HCT116 (cell line): Measurements from ENCODE around the gene MYO1F. TPM values are rescaled to one million over a fixed set of nuclear protein-coding genes. Genes with fewer than 3 reads are reported as not detected.
A peak's percentile ranks its signal among the peaks of the same experiment; 100 is the strongest.

Source experiments
- ATAC-seq: fragments of 200-7000 bp; cut with Tn5 transposase; 2 replicates; pipeline ENCODE4 v1.9.1; 2020; ENCODE audit warnings: mild to moderate bottlenecking, moderate library complexity
- BruUV-seq: library from RNA; stranded (reverse); fragments of 400-500 nt; replicated peaks from 2 replicates; lab custom pipeline; 2021; lab: Mats Ljungman, UMichigan
- CTCF ChIA-PET: fragments of 300-600 bp; sonication (Branson Sonifier 250); formaldehyde crosslinking; loops from one replicate; lab custom pipeline; 2021; ENCODE audit warnings: antibody characterized with exemption; lab: Charles Lee
- POLR2A ChIA-PET: fragments of 300-600, 350-600 bp; sonication (Branson Sonifier 250); formaldehyde crosslinking; loops from one replicate; lab custom pipeline; 2021; ENCODE audit warnings: antibody characterized with exemption; lab: Charles Lee
- RAD21 ChIA-PET, 2 experiments: fragments of 300-600 bp; sonication (Branson Sonifier 250); formaldehyde crosslinking; loops; one replicate each; lab custom pipeline; 2023; ENCODE audit warnings: low total read pairs in 2 of 2; ENCODE audit not compliant: uncharacterized antibody in 2 of 2, unreplicated experiment in 2 of 2, low non-redundant PET in 1 of 2; lab: Charles Lee
- DNase-seq: peaks from one replicate; pipeline ENCODE4 v3.0.0-alpha.2; 2010; ENCODE audit warnings: low read depth, low spot score
- H2AFZ ChIP-seq: fragments of 200-600 bp; shearing (Covaris generic), sonication (generic); 2 replicates; pipeline ENCODE4 v1.6.1; 2017; ENCODE audit warnings: low read depth, mixed run types, mixed read lengths, antibody characterized with exemption, low read length; ENCODE audit not compliant: poor library complexity, severe bottlenecking
- H3K27ac ChIP-seq: 2 replicates; pipeline ENCODE4 v1.5.1; 2012; ENCODE audit warnings: low read depth, low read length
- H3K27me3 ChIP-seq: fragments of 200-600 bp; sonication (generic); 2 replicates; pipeline ENCODE4 v1.6.1; 2016; ENCODE audit warnings: mixed run types, low read length, mixed read lengths; ENCODE audit not compliant: insufficient read depth
- H3K36me3 ChIP-seq, 2 experiments: fragments of 200-500 bp in 1 of 2; fragments of 200-600 bp in 1 of 2; sonication (Bioruptor generic) in 1 of 2; sonication (generic) in 1 of 2; 2 replicates each; pipeline versions ENCODE4 v1.5.1 to v1.6.1; 2014 to 2016; ENCODE audit warnings: low read length in 2 of 2, inconsistent platforms in 1 of 2, mixed read lengths in 1 of 2, mixed run types in 1 of 2; ENCODE audit not compliant: insufficient read depth in 2 of 2, control insufficient read depth in 1 of 2
- H3K4me1 ChIP-seq, 2 experiments: fragments of 200-600 bp in 1 of 2; sonication (generic) in 1 of 2; 2 replicates each; pipeline versions ENCODE4 v1.5.1 to v1.6.1; 2012 to 2017; ENCODE audit warnings: low read length in 2 of 2, inconsistent platforms in 1 of 2, mild to moderate bottlenecking in 1 of 2, mixed read lengths in 1 of 2, mixed run types in 1 of 2, moderate library complexity in 1 of 2; ENCODE audit not compliant: insufficient read depth in 2 of 2, control insufficient read depth in 1 of 2
- H3K4me2 ChIP-seq: fragments of 200-600 bp; sonication (generic); 2 replicates; pipeline ENCODE4 v1.6.1; 2017; ENCODE audit warnings: mixed run types, low read length, mixed read lengths
- H3K4me3 ChIP-seq, 2 experiments: fragments of 200-600 bp in 1 of 2; sonication (generic) in 1 of 2; replicated peaks in 1 of 2; 2 replicates each; pipeline ENCODE4 v1.5.1; 2011 to 2016; ENCODE audit warnings: low read length in 2 of 2, control low read depth in 1 of 2, low read depth in 1 of 2, mild to moderate bottlenecking in 1 of 2, mixed read lengths in 1 of 2, mixed run types in 1 of 2
- H3K79me2 ChIP-seq: fragments of 200-600 bp; sonication (generic); 2 replicates; pipeline ENCODE4 v1.6.1; 2017; ENCODE audit warnings: mild to moderate bottlenecking, mixed run types, low read length, moderate library complexity, mixed read lengths; ENCODE audit not compliant: insufficient read depth
- H3K9ac ChIP-seq: fragments of 200-600 bp; sonication (generic); 2 replicates; pipeline ENCODE4 v1.6.1; 2016; ENCODE audit warnings: low read length, mixed read lengths
- H3K9me2 ChIP-seq: fragments of 200-600 bp; sonication (generic), shearing (Covaris generic); 2 replicates; pipeline ENCODE4 v1.6.1; 2017; ENCODE audit warnings: mixed run types, mild to moderate bottlenecking, moderate library complexity; ENCODE audit not compliant: insufficient read depth
- H3K9me3 ChIP-seq, 2 experiments: fragments of 200-500 bp in 1 of 2; fragments of 200-600 bp in 1 of 2; sonication (Bioruptor generic) in 1 of 2; sonication (generic) in 1 of 2; 2 replicates each; pipeline ENCODE4 v1.6.1; 2014 to 2017; ENCODE audit warnings: low read length in 2 of 2, mixed read lengths in 2 of 2, inconsistent platforms in 1 of 2, low read depth in 1 of 2, mild to moderate bottlenecking in 1 of 2, mixed run types in 1 of 2, moderate library complexity in 1 of 2; ENCODE audit not compliant: control insufficient read depth in 1 of 2, insufficient read depth in 1 of 2
- H4K20me1 ChIP-seq: fragments of 200-600 bp; sonication (generic), shearing (Covaris generic); 2 replicates; pipeline ENCODE4 v1.6.1; 2017; ENCODE audit warnings: mixed run types, mild to moderate bottlenecking, moderate library complexity; ENCODE audit not compliant: insufficient read depth
- ATF3 ChIP-seq: IDR thresholded peaks from 2 replicates; pipeline ENCODE4 v1.6.1; 2012
- CBX3 ChIP-seq: IDR thresholded peaks from 2 replicates; pipeline ENCODE4 v1.6.1; 2012; ENCODE audit warnings: low read depth
- CTCF ChIP-seq, 3 experiments: fragments of 200-600 bp in 1 of 3; sonication (generic) in 1 of 3; IDR thresholded peaks in 2 of 3; conservative IDR thresholded peaks in 1 of 3; 2 replicates each; pipeline ENCODE4 v1.5.1; 2012 to 2017; ENCODE audit warnings: low read depth in 2 of 3, low read length in 2 of 3, antibody characterized with exemption in 1 of 3, borderline replicate concordance in 1 of 3, control low read depth in 1 of 3, mild to moderate bottlenecking in 1 of 3, mixed read lengths in 1 of 3, mixed run types in 1 of 3, moderate library complexity in 1 of 3; ENCODE audit not compliant: insufficient read depth in 1 of 3
- EGR1 ChIP-seq: IDR thresholded peaks from 2 replicates; pipeline ENCODE4 v1.6.1; 2012; ENCODE audit warnings: low read depth
- ELF1 ChIP-seq: IDR thresholded peaks from 2 replicates; pipeline ENCODE4 v1.6.1; 2012; ENCODE audit warnings: low read depth, borderline replicate concordance
- EZH2phosphoT487 ChIP-seq: fragments of 200-600 bp; IDR thresholded peaks from 2 replicates; pipeline ENCODE4 v1.6.1; 2018; ENCODE audit warnings: antibody characterized with exemption, borderline replicate concordance
- FOSL1 ChIP-seq: IDR thresholded peaks from 2 replicates; pipeline ENCODE4 v1.6.1; 2012; ENCODE audit warnings: low read depth
- POLR2A ChIP-seq: IDR thresholded peaks from 2 replicates; pipeline ENCODE4 v1.7.0; 2011; ENCODE audit warnings: borderline replicate concordance; ENCODE audit not compliant: insufficient read depth, insufficient read length; ENCODE audit errors: extremely low read depth
- RAD21 ChIP-seq: IDR thresholded peaks from 2 replicates; pipeline ENCODE4 v1.6.1; 2012; ENCODE audit warnings: low read depth, mild to moderate bottlenecking
- SRF ChIP-seq: IDR thresholded peaks from 2 replicates; pipeline ENCODE4 v1.6.1; 2012; ENCODE audit warnings: low read depth
- YY1 ChIP-seq: IDR thresholded peaks from 2 replicates; pipeline ENCODE4 v1.6.1; 2011; ENCODE audit warnings: low read length, low read depth, moderate library complexity, mild to moderate bottlenecking; ENCODE audit not compliant: insufficient replicate concordance; ENCODE audit errors: extremely low read depth
- ZBTB33 ChIP-seq: IDR thresholded peaks from 2 replicates; pipeline ENCODE4 v1.6.1; 2011; ENCODE audit warnings: mild to moderate bottlenecking, low read length, moderate library complexity; ENCODE audit not compliant: insufficient replicate concordance; ENCODE audit errors: extremely low read depth
- intact Hi-C: fragments of 100-400 bp; cut with micrococcal nuclease; formaldehyde crosslinking; loops from 2 replicates; pipeline ENCODE4 v1.10.0; 2022
- total RNA-seq: library from RNA; stranded (reverse); gene quantifications from one replicate; pipeline ENCODE4 v1.2.1, GENCODE V29; 2021; ENCODE audit not compliant: unreplicated experiment

Gene MYO1F
- total RNA-seq, 1 experiment from 2014 or later: 0.39 TPM

- intact Hi-C loops: no loop called here
- POLR2A ChIA-PET: interaction anchor here (0.6 to 0.7 kb wide), 2 partner anchors 312 to 439 kb away, joined by 3 read pairs; no protein-coding TSS in a partner anchor
- H3K9me2 ChIP-seq: no peaks in the 10 kb centered on the region
- TF ChIP-seq RAD21: peak; percentile 75
- TF ChIP-seq CBX3: 0 out of 2 replicates have a peak, but pooled peaks have one; percentile 40
- no peak for TF ChIP-seq EZH2phosphoT487
- TF ChIP-seq ZBTB33: no peak
- no peak for TF ChIP-seq ELF1
- no peak for TF ChIP-seq SRF
- TF ChIP-seq POLR2A: no peak
- no peak for TF ChIP-seq YY1
- no peak for TF ChIP-seq EGR1
- TF ChIP-seq CTCF (IDR thresholded peaks at IDR 0.05 in 2 of 3, conservative IDR thresholded peaks at IDR 0.05 in 1 of 3; ENCODE audit: borderline replicate concordance in 1 of 3, insufficient read depth in 1 of 3, low read depth in 2 of 3, low read length in 2 of 3): peak; percentile 86 to 99 (median 97)
- TF ChIP-seq ATF3: no peak
- TF ChIP-seq FOSL1: no peak
- TF ChIP-seq, all 23 proteins: peak for 3
- DNase-seq (peak; percentile 60), ATAC-seq (peak; percentile 63)
- no peaks in the 10 kb centered on the region for H3K36me3 ChIP-seq
- H3K27me3 ChIP-seq: no peaks in the 10 kb centered on the region
- no peak overlapping the region; the same call in 1 of the 2 replicates for H3K9ac ChIP-seq
- H3K9me3 ChIP-seq: no peaks in the 10 kb centered on the region
- ChIA-PET RAD21 (interaction anchor here in 1 of 2 experiments (0.7 to 1.3 kb wide), 2 partner anchors 26 to 36 kb away, joined by 3 read pairs; no protein-coding TSS in a partner anchor), CTCF (interaction anchor here (0.7 to 3.6 kb wide), 7 partner anchors 26 to 986 kb away, joined by 3 to 28 read pairs (median 5); no protein-coding TSS in a partner anchor)
- no peak overlapping the region for H3K27ac ChIP-seq
- H3K4me3 ChIP-seq: peak overlapping the region; percentile 23 to 37
- peaks cover 8 to 30% of the 10 kb centered on the region in 2 experiments for H3K4me1 ChIP-seq
- peak overlapping the region; percentile 65 for H3K4me2 ChIP-seq
- no TSS peak for BruUV-seq
- H3K79me2 ChIP-seq: no peaks in the 10 kb centered on the region
- no peaks in the 10 kb centered on the region for H4K20me1 ChIP-seq
- H2AFZ ChIP-seq: peak overlapping the region; percentile 72
Measured at GRCh38 chr19:8615813-8616596, 38.8 kb upstream of the MYO1F start.
